SK-N-SH treated with all-trans-retinoic acid at 6 μM for 48 hours (cell line): ENCODE data around the gene ARRB1.

Experiments used
- ATAC-seq: fragments of 200-7000 bp; cut with Tn5 transposase; 3 replicates; pipeline ENCODE4 v1.9.1; 2020; ENCODE audit warnings: mild to moderate bottlenecking, moderate library complexity
- ARNTL ChIP-seq: fragments of 450-650 bp; formaldehyde crosslinking; IDR thresholded peaks from 2 replicates; pipeline ENCODE4 v1.5.0; 2020; ENCODE audit warnings: low read depth, mild to moderate bottlenecking, moderate library complexity, borderline replicate concordance
- BACH2 ChIP-seq: fragments of 250-450 bp; sonication (Bioruptor Pico); IDR thresholded peaks from 2 replicates; pipeline ENCODE4 v1.9.0; 2021; ENCODE audit warnings: mild to moderate bottlenecking, borderline replicate concordance
- CREB5 ChIP-seq: fragments of 250-450 bp; sonication (Bioruptor Pico); IDR thresholded peaks from 2 replicates; pipeline ENCODE4 v1.5.1; 2020; ENCODE audit warnings: low read depth, mild to moderate bottlenecking, moderate library complexity
- CSDC2 ChIP-seq: fragments of 250-450 bp; sonication (Bioruptor Pico); IDR thresholded peaks from 2 replicates; pipeline ENCODE4 v1.5.0; 2020; ENCODE audit warnings: mild to moderate bottlenecking, moderate library complexity
- CSRNP3 ChIP-seq: fragments of 250-450 bp; sonication (Bioruptor Pico); IDR thresholded peaks from 2 replicates; pipeline ENCODE4 v1.5.1; 2021; ENCODE audit warnings: mild to moderate bottlenecking, moderate library complexity
- ESRRG ChIP-seq: fragments of 250-450 bp; sonication (Bioruptor Pico); IDR thresholded peaks from 2 replicates; pipeline ENCODE4 v1.6.1; 2021; ENCODE audit warnings: mild to moderate bottlenecking
- OSR1 ChIP-seq: fragments of 250-450 bp; sonication (Bioruptor Pico); IDR thresholded peaks from 2 replicates; pipeline ENCODE4 v1.8.0; 2022; ENCODE audit warnings: moderate library complexity, mild to moderate bottlenecking, inconsistent platforms
- PATZ1 ChIP-seq: fragments of 250-450 bp; sonication (Bioruptor Pico); IDR thresholded peaks from 2 replicates; pipeline ENCODE4 v1.8.0; 2020; ENCODE audit warnings: mild to moderate bottlenecking, moderate library complexity, borderline replicate concordance
- POU6F1 ChIP-seq: fragments of 250-450 bp; sonication (Bioruptor Pico); IDR thresholded peaks from 2 replicates; pipeline ENCODE4 v1.8.0; 2021; ENCODE audit warnings: low read depth, mild to moderate bottlenecking, moderate library complexity, borderline replicate concordance
- RARB ChIP-seq: fragments of 250-450 bp; sonication (Bioruptor Pico); IDR thresholded peaks from 2 replicates; pipeline ENCODE4 v1.8.0; 2021; ENCODE audit warnings: mild to moderate bottlenecking, moderate library complexity
- SNAI2 ChIP-seq: fragments of 250-450 bp; sonication (Bioruptor Pico); IDR thresholded peaks from 2 replicates; pipeline ENCODE4 v1.5.0; 2020; ENCODE audit warnings: mild to moderate bottlenecking, moderate library complexity
- TCF4 ChIP-seq: fragments of 250-450 bp; sonication (Bioruptor Pico); IDR thresholded peaks from 2 replicates; pipeline ENCODE4 v1.8.0; 2021; ENCODE audit warnings: mild to moderate bottlenecking, moderate library complexity, borderline replicate concordance
- TOX ChIP-seq: fragments of 250-450 bp; sonication (Bioruptor Pico); IDR thresholded peaks from 2 replicates; pipeline ENCODE4 v1.8.0; 2021; ENCODE audit warnings: mild to moderate bottlenecking, moderate library complexity, borderline replicate concordance
- TSHZ2 ChIP-seq: fragments of 250-450 bp; sonication (Bioruptor Pico); IDR thresholded peaks from 2 replicates; pipeline ENCODE4 v1.5.0; 2020; ENCODE audit warnings: mild to moderate bottlenecking, moderate library complexity
- ZC3H10 ChIP-seq: fragments of 250-450 bp; sonication (Bioruptor Pico); IDR thresholded peaks from 2 replicates; pipeline ENCODE4 v1.5.1; 2021; ENCODE audit warnings: mild to moderate bottlenecking, moderate library complexity
- ZFP3 ChIP-seq: fragments of 250-450 bp; sonication (Bioruptor Pico); IDR thresholded peaks from 2 replicates; pipeline ENCODE4 v1.5.0; 2020; ENCODE audit warnings: mild to moderate bottlenecking, moderate library complexity
- ZFP30 ChIP-seq: fragments of 450-650 bp; formaldehyde crosslinking; IDR thresholded peaks from 2 replicates; pipeline ENCODE4 v1.5.0; 2022; ENCODE audit warnings: mild to moderate bottlenecking, moderate library complexity
- ZNF565 ChIP-seq: fragments of 450-650 bp; formaldehyde crosslinking; conservative IDR thresholded peaks from 2 replicates; pipeline ENCODE4 v1.5.0; 2020; ENCODE audit warnings: low read depth, mild to moderate bottlenecking, moderate library complexity
- ZNF70 ChIP-seq: fragments of 450-650 bp; formaldehyde crosslinking; IDR thresholded peaks from 2 replicates; pipeline ENCODE4 v1.5.0; 2020; ENCODE audit warnings: mild to moderate bottlenecking, moderate library complexity
- ZNF8 ChIP-seq: fragments of 450-650 bp; formaldehyde crosslinking; IDR thresholded peaks from 2 replicates; pipeline ENCODE4 v1.5.0; 2020; ENCODE audit warnings: mild to moderate bottlenecking, moderate library complexity

Gene ARRB1

GRCh38 chr11:75289919-75290318, 61.5 kb downstream of the ARRB1 start:
- no peak for ATAC-seq
- TF ChIP-seq OSR1 (CRISPR knock-in tag) (no peak), CSDC2 (CRISPR knock-in tag) (no peak), ZFP30 (CRISPR knock-in tag) (no peak), ZFP3 (CRISPR knock-in tag) (no peak), POU6F1 (CRISPR knock-in tag) (no peak), ARNTL (CRISPR knock-in tag) (no peak), ZNF8 (CRISPR knock-in tag) (no peak), TOX (CRISPR knock-in tag) (no peak), ZNF565 (CRISPR knock-in tag) (no peak), SNAI2 (no peak), TSHZ2 (CRISPR knock-in tag) (no peak), ZC3H10 (CRISPR knock-in tag) (no peak), TCF4 (CRISPR knock-in tag) (no peak), BACH2 (CRISPR knock-in tag) (no peak), PATZ1 (CRISPR knock-in tag) (no peak), CREB5 (no peak), ESRRG (CRISPR knock-in tag) (no peak), RARB (CRISPR knock-in tag) (no peak)

GRCh38 chr11:75289511-75289760, 62.0 kb downstream of the ARRB1 start:
- no peak for TF ChIP-seq ARNTL (CRISPR knock-in tag)
- no peak for TF ChIP-seq TSHZ2 (CRISPR knock-in tag)
- TF ChIP-seq ZNF70 (CRISPR knock-in tag), result no peak
- no peak for TF ChIP-seq CSRNP3
- no peak for TF ChIP-seq CSDC2 (CRISPR knock-in tag)
- TF ChIP-seq TOX (CRISPR knock-in tag), result no peak
- TF ChIP-seq ESRRG (CRISPR knock-in tag), result no peak
- no peak for ATAC-seq
